ENCODE results near the gene TSR3.

The TSR3 gene

DNA sequence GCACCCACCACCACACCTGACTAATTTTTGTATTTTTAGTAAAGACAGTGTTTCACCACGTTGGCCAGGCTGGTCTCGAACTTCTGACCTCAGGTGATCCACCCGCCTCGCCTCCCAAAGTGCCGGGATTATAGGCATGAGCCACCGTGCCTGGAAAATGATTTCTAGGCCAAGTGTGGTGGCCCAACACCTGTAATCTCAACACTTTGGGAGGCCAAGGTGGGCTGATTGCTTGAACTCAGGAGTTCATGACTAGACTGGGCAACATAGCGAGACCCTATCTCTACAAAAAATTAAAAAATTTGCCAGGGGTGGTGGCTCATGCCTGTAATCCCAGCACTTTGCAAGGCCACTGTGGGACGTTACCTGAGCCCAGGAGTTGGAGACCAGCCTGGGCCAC is 29.3 kb downstream of the TSR3 start:
- no peak for DNase-seq

DNA sequence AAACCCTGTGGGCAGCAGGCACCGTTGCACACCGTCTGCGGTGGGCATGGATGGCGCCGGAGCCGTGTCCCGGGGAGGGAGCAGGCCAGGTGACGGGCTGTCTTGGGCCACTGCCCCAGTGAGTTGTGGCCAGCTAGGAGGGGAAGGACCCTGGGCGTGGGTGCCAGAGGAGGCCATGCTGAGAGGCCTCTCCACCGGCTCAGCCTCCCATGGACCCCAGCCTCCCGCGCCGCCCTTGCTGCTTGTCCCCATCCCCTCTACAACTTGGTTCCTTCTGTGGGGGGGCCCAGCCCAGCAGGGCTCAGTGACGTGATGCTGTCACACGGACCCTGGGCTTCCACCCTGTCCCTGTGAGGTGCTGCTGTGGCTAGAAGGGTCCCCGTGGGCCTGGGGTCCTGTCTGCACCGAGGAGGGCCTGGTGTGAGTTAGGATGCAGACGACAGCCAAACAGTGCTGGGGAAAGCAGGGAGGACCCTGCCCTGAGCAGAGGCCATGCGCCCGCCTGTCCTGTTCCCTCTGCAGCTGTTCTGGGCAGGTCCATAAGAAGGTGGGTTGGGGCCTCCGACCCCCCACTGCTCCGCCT is 30.9 kb downstream of the TSR3 start:
- no peak for DNase-seq

DNA sequence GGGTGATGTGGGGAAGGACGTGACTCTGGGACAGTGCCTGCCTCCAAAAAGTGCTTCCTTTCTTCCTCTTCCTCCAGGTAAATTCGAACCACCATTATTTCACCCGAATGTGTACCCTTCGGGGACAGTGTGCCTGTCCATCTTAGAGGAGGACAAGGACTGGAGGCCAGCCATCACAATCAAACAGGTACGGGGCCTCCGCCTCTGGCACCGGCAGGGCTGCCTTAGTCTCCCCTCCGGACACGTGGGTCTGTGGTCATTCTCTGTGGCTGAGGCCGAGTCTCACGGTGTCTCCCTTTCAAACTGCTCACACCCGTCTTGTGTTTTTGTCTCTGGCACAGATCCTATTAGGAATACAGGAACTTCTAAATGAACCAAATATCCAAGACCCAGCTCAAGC is 31.6 kb downstream of the TSR3 start:
- DNase-seq: no peak

DNA sequence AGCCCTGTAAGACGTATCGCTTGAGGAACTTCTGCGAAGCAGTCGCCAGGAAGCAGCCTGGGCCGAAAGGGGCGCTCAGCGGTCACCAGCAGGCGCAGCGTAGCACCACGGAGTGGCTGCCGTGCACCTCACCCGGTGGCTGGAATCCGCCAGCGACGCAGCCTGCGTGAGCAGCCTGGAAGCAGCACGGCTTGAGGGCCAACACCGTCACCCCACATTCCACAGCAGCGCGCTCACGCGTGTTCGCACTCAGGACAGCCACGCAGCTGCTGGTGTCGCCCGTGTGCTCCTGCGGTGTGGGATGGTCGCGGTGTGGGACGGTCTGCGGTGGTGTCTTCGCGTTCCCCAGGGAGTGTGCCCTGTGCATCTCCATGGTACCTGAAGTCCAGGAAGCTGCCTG is 32.6 kb downstream of the TSR3 start:
- DNase-seq: no peak

DNA sequence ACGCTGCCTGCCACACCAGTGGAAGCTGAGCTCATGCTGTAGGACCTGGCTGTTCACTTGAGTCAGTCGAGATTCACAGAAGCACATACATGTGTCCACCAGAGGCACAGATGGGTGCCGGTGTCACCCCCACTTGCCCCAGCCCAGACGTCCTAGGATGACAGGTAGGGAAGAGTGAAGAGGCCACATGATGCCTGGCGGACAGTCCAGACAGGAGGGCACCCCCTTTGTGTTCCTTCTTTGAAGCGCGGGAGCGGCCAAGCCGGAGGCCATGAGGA is 33.5 kb downstream of the TSR3 start:
- DNase-seq: no peak

DNA sequence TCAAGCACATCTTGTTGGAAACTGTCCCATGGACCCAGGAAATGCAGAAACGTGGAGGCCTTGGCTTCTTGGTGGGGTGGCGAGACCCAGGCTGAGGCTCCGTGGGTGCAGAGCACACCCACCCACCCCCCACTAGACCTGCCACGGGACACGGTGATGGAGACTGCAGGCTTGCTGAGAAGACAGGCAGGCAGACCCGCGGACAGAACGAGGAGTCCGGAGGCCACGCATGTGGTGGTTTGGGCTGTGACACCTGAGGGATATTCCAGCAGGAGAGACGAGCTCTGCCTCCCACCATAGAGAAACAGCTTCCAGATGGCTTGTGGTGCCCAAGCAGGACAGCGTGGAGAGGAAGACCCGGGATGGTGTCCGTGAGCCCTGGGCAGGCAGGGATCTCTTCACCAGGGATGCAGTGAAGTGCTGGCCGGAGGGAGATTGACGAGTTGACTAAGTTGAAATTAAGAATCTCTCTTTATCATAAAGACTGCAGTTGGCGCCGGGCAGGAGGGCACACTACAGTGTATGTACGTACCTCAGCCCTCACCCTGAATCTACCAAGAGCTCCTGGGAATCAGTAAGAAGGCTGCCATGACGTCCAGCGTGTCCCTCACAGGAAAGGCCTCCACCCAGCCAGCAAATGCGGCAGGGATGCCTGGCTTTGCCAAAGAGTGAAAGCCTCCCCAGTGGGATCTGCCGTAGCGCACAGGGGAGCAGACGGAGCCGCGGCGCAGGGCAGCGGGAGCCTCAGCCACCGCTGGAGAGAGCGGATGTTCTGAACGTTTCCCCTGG is 34.0 kb downstream of the TSR3 start:
- no peak for DNase-seq

DNA sequence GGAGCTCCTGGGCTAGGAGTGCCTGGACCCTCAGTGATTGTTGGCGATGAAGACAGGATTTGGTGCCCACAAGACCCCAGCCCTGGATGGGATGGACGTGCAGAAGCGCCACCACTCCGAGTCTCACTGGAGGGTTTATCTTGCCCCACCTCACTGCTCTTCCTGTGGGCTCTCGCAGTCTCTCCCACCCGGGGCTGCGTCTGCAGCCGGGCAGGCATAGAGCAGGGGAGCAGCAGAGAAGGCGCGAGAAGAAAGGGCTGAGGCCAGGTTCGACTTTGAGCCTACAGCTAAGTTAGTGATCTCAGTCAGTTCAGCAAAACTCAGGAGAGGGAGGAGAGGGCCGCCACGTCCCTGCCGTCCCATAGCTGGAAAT is 35.7 kb downstream of the TSR3 start:
- DNase-seq: no peak

DNA sequence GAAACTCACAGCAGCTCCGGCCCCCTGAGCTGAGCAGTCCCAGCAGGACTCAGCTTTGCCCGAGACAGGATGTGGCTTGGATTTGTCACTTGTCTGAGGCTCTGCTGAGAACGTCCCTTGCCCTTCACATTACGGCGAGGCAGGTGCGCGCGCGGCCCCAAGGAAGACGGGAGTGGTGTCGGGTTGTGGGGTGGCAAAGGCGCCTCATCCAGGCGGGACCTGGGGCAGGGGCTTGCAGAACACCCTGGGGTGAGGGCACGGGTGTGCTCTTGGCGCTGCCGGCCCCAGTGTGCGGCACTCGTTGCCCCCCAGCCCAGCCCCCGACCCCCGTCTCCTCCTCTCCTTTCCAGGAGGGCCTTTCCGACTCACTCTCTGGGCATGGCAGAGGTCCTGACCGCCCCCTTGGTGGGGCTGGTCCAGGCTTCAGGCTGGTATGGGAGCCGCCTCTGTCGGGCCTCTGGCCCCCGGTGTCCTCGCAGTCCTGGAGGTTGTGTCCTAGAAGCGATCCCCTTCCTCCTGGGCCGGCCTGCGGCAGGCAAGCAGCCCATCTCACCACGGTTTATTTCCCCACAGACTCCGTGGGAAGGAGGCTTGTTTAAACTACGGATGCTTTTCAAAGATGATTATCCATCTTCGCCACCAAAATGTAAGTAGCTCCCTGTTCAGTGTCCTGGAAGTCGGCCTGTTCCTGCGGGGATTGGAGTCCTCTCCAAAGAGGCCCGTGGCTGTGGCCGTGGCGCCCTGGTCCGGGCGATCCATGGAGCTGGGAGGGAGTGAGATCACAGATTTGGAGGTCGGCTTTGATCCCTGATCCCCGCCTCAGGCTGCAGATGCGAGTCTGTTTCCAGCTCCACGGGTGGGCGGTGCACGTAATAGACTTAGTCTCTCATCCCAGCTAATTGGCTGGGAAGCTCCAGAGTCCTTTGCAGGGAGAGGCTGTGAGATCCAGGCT is 36.3 kb downstream of the TSR3 start:
- DNase-seq: no peak

DNA sequence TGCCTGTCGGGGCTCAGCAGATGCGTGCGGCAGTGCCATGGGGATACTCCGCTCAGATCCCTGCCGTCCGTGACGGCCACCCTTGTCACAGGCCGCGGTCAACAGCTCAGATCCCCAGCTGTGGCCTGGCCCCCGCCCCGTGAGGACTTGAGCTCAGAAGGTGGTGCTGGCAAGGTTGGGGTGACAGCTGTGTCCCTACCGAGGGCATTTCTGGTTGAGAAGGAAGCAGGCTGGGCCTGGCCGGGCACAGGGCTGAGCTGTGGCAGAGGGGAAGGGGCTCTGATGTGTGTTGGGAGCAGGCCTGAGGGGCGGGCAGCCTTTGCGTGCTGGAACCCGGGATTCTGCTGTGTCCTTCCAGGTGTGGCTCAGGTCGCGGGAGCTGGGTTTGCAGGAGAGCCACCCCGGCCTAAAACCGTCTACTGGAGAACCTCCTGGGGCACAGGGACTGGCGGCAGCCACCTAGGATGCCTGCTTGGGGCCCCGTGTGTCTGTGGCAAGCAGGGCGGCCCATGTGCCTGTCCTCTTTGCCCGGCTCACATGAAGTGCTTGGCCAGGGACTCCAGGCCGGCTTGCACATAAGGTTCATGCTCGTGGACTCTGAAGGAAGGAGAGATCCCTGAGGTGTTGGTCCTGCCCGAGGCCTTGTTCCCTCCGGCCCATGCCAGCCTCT is 37.1 kb downstream of the TSR3 start:
- no peak for DNase-seq

DNA sequence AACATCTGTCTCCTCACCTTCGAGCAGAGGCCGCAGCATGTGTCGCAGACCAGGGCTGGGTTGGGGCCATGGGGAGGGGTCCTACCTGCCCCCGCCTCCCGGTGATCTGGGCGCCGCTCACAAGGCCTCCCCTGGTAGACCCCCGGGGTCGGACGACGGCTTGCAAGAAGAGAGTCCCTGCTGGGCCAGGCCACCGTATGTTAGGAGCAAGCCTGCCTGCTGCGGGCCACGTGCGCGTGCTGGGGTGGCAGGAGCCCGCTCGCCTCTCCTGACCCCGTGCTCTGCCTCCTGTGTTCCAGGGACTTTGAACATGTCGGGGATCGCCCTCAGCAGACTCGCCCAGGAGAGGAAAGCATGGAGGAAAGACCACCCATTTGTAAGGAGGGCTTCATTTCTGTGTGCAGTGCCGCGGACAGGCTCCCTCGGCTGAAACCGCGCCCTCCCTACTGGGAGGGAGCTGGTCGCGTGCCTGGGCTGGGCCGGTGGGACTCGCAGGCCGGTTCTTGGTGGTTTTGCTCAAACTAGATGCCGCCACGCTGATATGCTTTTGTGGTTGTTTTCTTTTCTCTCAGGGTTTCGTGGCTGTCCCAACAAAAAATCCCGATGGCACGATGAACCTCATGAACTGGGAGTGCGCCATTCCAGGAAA is 37.8 kb downstream of the TSR3 start:
- DNase-seq: no peak

DNA sequence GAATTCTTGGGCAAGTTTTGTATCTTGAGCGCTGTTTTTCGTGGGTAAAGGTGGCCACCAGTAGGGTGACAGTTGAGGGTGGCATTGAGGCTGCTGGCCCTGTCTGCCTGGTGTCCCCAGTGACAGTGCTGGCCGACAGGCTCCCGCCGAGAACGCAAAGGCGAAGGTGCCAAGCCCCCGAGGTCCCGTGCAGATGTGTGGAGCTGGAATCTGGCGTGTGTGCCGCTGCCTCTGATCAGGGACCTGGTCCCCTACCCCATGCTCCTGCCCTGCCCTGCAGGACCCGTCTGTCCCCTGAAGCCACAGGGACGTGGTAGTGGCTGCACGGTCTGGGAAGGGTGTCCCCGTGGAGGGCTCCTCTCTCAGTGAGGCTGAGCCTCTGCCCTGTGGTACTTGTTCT is 38.8 kb downstream of the TSR3 start:
- no peak for DNase-seq

DNA sequence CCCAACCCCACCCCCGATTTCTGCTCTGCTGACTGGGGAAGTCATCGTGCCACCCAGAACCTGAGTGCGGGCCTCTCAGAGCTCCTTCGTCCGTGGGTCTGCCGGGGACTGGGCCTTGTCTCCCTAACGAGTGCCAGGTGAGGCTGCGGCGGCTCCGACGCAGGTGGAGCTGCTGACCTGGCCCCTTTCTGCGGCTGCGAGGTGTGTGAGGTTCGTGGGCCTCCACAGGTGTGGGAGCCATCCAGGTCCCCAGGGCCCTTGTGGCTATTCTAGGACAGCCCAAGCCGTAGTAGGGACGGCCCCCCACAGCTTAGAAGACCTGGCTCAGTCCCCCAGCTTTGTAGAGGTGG is 39.2 kb downstream of the TSR3 start:
- DNase-seq: no peak

DNA sequence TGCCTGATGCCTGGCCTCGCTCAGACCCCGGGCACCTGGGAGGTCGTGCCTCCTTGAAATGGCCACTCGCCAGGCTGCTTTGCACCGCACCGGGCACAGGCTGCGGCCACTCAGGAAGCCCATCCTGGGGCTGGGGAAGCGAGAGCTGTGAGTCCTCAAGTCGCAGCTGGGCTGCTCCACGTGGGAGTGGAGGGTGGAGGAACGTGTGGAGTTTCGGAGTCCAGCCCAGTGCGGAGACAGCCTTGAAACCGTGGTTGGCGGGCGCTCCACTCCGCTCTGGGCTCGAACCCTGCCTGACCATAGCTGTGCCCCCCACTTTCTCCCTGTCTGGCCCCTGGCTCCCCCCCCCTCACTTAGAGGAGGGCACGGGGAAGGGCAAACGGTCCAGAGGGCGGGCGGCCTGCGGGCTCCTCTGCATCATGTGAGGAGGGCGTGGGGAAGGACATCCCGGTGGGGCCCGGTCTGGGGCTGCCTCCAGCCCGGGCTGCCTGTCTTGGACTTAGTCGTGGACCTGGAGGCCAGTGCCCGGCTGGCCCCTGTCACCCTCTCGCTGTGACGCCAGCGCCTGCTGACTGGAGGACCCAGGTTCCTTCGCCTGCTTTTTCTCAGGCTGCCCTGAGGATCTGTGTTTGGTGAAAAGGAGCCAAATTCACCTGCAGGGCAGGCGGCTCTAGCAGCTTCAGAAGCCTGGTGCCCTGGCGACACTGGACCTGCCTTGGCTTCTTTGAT is 39.8 kb downstream of the TSR3 start:
- DNase-seq: no peak

DNA sequence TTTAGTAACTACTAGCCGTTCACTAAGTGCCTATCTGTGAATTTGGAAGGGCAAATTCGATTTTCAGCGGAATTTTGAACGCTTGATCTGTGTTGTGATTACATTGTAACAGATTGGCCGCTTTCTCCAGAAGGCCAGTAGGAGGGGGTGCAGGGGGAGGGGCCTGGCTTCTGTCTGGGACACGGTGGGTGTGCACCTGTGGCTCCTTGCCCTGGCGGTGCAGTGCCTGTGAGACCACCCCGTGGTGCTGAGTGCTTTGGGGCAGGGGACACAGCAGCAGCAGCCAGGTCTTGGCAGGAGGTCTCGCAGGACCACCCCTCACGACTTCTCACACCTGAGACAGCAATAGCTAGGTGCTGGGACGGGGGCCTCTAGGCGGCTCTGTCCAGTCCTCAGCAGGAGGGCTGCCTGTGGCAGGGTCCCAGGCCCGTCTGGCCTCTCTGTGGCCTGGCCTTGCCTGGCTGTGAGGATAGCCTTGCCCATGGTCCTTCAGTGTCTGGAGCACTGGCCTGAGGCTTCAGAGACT is 40.4 kb downstream of the TSR3 start:
- DNase-seq: no peak

DNA sequence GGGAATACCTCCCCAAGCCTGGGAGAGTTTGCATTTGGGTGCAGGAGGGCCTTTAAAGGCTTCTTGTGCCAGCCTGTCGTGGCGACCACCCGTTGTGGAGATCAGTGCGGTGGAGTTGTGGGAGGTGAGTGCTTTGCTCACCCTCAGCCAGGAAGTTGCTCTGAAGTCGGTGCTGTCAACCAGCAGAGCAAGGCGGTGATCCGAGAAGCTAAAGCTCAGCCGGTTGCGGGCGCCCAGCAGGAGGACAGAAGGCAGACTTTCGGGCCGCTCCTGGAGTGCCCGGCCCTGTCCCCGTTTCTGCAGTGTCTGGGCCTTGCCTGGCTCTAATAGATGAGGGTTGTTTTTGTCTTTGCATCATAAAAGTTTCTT is 40.9 kb downstream of the TSR3 start:
- no peak for DNase-seq

DNA sequence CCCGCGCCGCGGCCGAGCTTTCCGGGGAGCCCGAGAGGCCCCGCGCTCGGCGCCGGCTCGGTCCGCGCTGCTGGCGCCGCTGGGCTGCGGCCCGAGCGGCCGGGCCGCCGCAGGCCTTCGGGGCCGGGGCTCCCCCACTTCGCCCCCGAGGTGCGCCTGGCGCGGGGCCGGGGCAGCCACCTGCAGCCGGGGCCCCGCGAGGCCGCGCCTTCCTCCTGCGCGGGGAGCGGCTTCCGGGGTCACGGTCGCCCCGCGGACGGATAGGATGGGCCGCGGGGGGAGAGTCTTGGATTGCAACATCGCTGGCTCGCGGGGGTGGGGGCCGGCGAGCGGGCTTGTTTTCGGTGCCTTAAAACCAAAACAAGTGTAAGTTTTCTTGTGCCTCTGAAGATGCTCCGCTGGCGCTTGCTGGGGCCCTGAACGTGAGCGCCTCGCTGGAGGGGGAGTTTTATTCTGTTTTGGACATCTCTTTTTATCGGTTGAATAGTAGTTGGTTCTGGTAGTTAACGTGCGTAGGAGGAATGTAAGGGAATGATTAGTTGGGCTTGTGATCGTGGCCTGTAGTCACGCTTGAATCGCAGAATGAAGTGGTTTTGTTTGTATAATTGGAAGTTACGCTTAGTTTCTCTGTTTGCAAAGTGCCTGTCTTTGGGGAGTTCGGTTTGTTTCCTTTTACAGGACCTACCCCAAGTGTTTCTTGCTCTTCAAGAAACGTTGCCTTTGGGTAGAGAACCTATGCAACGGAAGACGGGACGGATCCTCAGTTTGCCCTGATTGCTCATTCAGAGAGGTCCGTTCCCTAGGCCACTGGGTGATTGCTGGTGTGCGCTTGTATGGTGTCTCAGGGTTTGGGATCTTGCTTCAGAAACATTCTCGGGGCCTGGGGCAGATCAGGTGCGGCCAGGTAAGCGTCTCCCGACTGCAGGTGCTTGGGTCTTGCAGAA is 41.5 kb downstream of the TSR3 start:
- no peak for DNase-seq

DNA sequence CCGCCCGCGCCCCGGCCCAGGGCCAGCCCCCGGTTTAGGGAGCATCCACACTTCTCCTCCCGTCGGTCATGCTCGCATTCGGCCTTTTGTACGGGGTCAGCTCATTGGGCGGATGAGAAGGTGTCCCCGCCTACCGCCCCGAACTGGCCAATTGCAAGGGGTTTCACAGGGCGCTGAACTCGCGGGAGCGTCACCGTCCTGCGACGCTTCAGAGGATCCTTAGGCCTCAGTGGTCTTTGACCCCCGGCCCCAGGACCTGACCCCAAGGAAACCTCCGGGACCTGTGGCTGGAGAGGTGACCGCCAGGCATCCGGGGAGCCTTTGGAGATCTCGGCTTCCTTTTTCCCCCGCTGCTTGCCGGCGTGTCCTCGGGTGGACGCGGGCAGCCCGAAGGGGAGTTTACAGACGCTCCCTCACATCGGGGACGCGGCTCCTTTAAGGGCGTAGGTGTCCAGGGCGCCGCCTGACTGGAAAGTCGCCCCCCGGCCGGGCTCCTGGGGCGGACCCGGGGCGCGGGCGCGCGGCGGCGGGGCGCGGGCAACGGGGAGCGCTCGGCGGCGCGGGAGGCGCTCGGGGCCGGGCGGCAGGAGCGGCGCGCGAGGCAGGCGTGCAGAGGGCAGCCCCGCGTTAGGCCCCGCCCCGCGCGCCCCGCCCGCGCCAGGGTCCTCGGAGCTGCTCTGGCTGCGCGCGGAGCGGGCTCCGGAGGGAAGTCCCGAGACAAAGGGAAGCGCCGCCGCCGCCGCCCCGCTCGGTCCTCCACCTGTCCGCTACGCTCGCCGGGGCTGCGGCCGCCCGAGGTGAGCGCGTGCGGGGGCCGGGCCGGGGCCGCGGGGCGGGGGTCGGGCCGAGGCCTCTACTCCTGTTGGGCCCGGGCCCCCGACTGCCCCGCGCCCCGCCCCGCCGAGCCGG is 42.4 kb downstream of the TSR3 start, which contains the start of gene UBE2I:
UBE2I (plus strand) TSS at position 660 of the 909 bp plus-strand sequence. CDS start 4,395 bp downstream, outside the sequence.
- DNase-seq: peak; percentile 92 to 97

DNA sequence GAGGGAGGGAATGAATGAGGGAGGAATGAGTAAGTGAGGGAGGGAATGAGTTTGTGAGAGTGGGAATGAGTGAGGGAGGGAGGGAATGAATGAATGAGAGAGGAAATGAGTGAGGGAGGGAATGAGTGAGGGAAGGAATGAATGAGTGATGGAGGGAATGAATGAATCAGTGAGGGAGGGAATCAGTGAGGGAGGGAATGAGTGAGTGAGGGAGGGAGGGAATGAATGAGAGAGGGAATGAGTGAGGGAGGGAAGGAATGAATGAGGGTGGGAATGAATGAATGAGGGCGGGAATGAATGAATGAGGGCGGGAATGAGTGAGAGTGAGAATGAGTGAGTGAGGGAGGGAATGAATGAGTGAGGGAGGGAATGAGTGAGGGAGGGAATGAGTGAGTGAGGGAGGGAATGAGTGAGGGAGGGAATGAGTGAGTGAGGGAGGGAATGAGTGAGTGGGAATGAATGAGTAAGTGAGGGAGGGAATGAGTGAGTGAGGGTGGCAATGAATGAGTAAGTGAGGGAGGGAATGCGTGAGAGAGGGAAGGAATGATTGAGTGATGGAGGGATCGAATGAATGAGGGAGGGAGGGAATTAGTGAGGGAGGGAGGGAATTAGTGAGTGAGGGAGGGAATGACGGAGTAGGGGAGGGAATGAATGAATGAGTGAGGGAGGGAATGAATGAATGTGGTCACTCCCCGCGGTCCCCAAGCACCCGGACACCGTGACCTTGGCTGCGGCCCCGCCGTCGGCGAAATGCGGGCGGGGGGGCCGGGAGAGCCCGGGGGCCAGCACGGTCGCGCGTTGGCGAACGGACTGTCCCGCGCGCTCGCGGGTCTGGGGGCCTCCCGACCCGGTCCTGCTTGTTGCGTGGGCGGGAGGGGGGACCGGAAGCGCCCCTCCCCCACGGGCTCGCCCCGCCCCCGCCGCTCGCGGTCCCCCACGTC is 43.4 kb downstream of the TSR3 start:
- DNase-seq: no peak

DNA sequence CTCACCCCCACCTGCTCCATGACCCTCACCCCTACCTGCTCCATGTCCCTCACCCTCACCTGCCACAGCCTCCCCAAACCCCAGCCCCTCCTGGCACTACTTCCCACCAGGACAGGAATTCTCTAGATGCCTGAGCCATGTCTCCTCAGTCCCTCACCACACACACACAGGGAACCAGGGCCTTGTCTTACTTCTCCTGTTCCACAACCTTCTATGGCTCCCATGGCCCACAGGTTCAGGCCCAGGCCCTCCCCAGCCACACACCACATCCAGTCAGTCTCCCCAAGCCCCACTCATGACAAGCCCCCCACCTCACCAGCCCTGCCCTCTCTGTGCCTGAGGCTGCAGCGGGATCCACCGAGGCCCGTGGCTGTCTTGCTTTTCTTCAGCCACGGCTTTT is 45.3 kb downstream of the TSR3 start:
- no peak for DNase-seq

Measured in NCI-H446 (cell line).